ENCODE data around the gene CYTH2. TPM values are rescaled to one million over a fixed set of nuclear protein-coding genes. Genes with fewer than 3 reads are reported as not detected.

CYTH2 gene
- total and polyA plus RNA-seq, 2 experiments from 2014 or later, result 138 to 179 TPM

DNA sequence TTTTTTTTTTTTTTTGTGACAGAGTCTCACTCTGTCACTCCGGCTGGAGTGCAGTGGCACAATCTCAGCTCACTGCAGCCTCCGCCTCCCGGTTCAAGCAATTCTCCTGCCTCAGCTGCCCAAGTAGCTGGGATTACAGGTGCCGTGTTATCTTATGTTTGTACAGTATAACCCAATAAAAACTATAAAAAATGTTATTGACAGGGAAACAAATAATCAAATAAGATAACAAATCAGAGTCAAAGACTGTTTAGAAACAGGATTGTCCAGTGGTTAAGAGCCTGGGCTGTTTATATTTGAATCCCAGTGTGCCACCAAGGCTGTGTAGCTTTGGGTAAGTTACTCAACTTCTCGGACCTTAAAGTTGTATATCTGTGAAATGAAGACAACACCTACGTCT is 61.6 kb downstream of the CYTH2 start:
- Histone ChIP-seq H3K27me3 (no peaks in the 10 kb centered on the region), H3K4me1 (ENCODE audit: low read depth) (no peaks in the 10 kb centered on the region), H3K27ac (no peak overlapping the region), H3K9me3 (ENCODE audit: low read depth) (no peaks in the 10 kb centered on the region), H3K4me3 (no peak overlapping the region), H3K36me3 (no peaks in the 10 kb centered on the region)
- TF ChIP-seq CTCF (IDR thresholded peaks at IDR 0.05; ENCODE audit: low read depth, low read length), result no peak
- no peak for DNase-seq (ENCODE audit: low read depth in 1 of 2, low spot score in 1 of 2)

Other genes starting within 250 kb of the CYTH2 start
- 27.3 and 57.6 TPM in 2 replicates for gene CARD8, start 213.5 kb upstream of the CYTH2 start, total RNA-seq
- gene CARD8, start 213.5 kb upstream of the CYTH2 start, polyA plus RNA-seq, result 19.1 and 30.4 TPM in 2 replicates
- 4.0 and 5.9 TPM in 2 replicates for gene ZNF114, start 199.3 kb upstream of the CYTH2 start, total RNA-seq
- 4.9 and 6.2 TPM in 2 replicates for gene ZNF114, start 199.3 kb upstream of the CYTH2 start, polyA plus RNA-seq
- gene EMP3, start 143.8 kb upstream of the CYTH2 start, total RNA-seq, result 32.5 and 39.8 TPM in 2 replicates
- 148 and 160 TPM in 2 replicates for gene EMP3, start 143.8 kb upstream of the CYTH2 start, polyA plus RNA-seq
- gene TMEM143, start 105.4 kb upstream of the CYTH2 start, total RNA-seq, result 17.9 and 29.8 TPM in 2 replicates
- 38.5 and 68.5 TPM in 2 replicates for gene TMEM143, start 105.4 kb upstream of the CYTH2 start, polyA plus RNA-seq
- gene SYNGR4, start 105.0 kb upstream of the CYTH2 start, total RNA-seq, result 0.57 TPM in 1 of 2 replicates, not detected in the other
- gene SYNGR4, start 105.0 kb upstream of the CYTH2 start, polyA plus RNA-seq, result not detected in 2 replicates
- gene KDELR1, start 77.8 kb upstream of the CYTH2 start, total RNA-seq, result 137 and 159 TPM in 2 replicates
- gene KDELR1, start 77.8 kb upstream of the CYTH2 start, polyA plus RNA-seq, result 186 and 218 TPM in 2 replicates
- gene GRIN2D, start 75.7 kb upstream of the CYTH2 start, total RNA-seq, result 2.7 and 3.2 TPM in 2 replicates
- gene GRIN2D, start 75.7 kb upstream of the CYTH2 start, polyA plus RNA-seq, result 3.5 and 3.9 TPM in 2 replicates
- gene GRWD1, start 23.4 kb upstream of the CYTH2 start, total RNA-seq, result 24.2 and 36.5 TPM in 2 replicates
- 36.3 and 38.6 TPM in 2 replicates for gene GRWD1, start 23.4 kb upstream of the CYTH2 start, polyA plus RNA-seq
- gene KCNJ14, start 13.8 kb upstream of the CYTH2 start, total RNA-seq, result 0.56 and 1.7 TPM in 2 replicates
- 0.61 and 1.5 TPM in 2 replicates for gene KCNJ14, start 13.8 kb upstream of the CYTH2 start, polyA plus RNA-seq
- gene LMTK3, start 42.5 kb downstream of the CYTH2 start, total RNA-seq, result 3.0 and 7.4 TPM in 2 replicates
- gene LMTK3, start 42.5 kb downstream of the CYTH2 start, polyA plus RNA-seq, result 1.1 and 2.2 TPM in 2 replicates
- not detected in 2 replicates for gene SULT2B1, start 82.8 kb downstream of the CYTH2 start, total RNA-seq
- gene SULT2B1, start 82.8 kb downstream of the CYTH2 start, polyA plus RNA-seq, result 0.20 and 0.85 TPM in 2 replicates
- gene SPACA4, start 137.4 kb downstream of the CYTH2 start, total RNA-seq, result not detected in 2 replicates
- not detected in 2 replicates for gene SPACA4, start 137.4 kb downstream of the CYTH2 start, polyA plus RNA-seq
- 0.60 and 1.6 TPM in 2 replicates for gene FAM83E, start 145.7 kb downstream of the CYTH2 start, total RNA-seq
- gene FAM83E, start 145.7 kb downstream of the CYTH2 start, polyA plus RNA-seq, result not detected in 2 replicates
- 3,285 and 3,429 TPM in 2 replicates for gene RPL18, start 149.8 kb downstream of the CYTH2 start, total RNA-seq
- 692 and 838 TPM in 2 replicates for gene RPL18, start 149.8 kb downstream of the CYTH2 start, polyA plus RNA-seq
- 21.3 and 22.5 TPM in 2 replicates for gene SPHK2, start 150.1 kb downstream of the CYTH2 start, total RNA-seq
- gene SPHK2, start 150.1 kb downstream of the CYTH2 start, polyA plus RNA-seq, result 18.5 and 25.3 TPM in 2 replicates
- 16.0 and 30.0 TPM in 2 replicates for gene DBP, start 168.0 kb downstream of the CYTH2 start, total RNA-seq
- 23.3 and 41.6 TPM in 2 replicates for gene DBP, start 168.0 kb downstream of the CYTH2 start, polyA plus RNA-seq
- 11.9 and 15.6 TPM in 2 replicates for gene CA11, start 176.8 kb downstream of the CYTH2 start, total RNA-seq
- 26.3 and 30.7 TPM in 2 replicates for gene CA11, start 176.8 kb downstream of the CYTH2 start, polyA plus RNA-seq
- 0.07 and 4.1 TPM in 2 replicates for gene NTN5, start 203.6 kb downstream of the CYTH2 start, total RNA-seq
- gene NTN5, start 203.6 kb downstream of the CYTH2 start, polyA plus RNA-seq, result 0.15 TPM in 1 of 2 replicates, not detected in the other
- gene FUT2, start 226.6 kb downstream of the CYTH2 start, total RNA-seq, result not detected in 2 replicates
- gene FUT2, start 226.6 kb downstream of the CYTH2 start, polyA plus RNA-seq, result 0.11 and 0.55 TPM in 2 replicates

All from cardiac muscle cell (in vitro differentiated cells and primary cell).